MG63 (cell line): ENCODE measurements around the gene LIPH. TPM values are rescaled to one million over a fixed set of nuclear protein-coding genes. Genes with fewer than 3 reads are reported as not detected.
"Not testable (repeated sequence)": the region's sequence is repeated elsewhere in the genome, so short reads cannot be mapped to it uniquely, and the experiment has no call there.

Source experiments
- DNase-seq: peaks from one replicate; pipeline ENCODE4 v3.0.0-alpha.2; 2020
- H3K27me3 ChIP-seq: fragments of 250-450 bp; sonication (Bioruptor Pico); 2 replicates; pipeline ENCODE4 v1.5.1; 2020; ENCODE audit warnings: mild to moderate bottlenecking, moderate library complexity
- H3K36me3 ChIP-seq: fragments of 250-450 bp; sonication (Bioruptor Pico); 2 replicates; pipeline ENCODE4 v1.5.1; 2020; ENCODE audit warnings: mild to moderate bottlenecking, moderate library complexity
- H3K4me3 ChIP-seq: fragments of 250-450 bp; sonication (Bioruptor Pico); 2 replicates; pipeline ENCODE4 v1.5.1; 2020; ENCODE audit warnings: mild to moderate bottlenecking, moderate library complexity
- H3K9me3 ChIP-seq: fragments of 250-450 bp; sonication (Bioruptor Pico); 2 replicates; pipeline ENCODE4 v1.5.1; 2020; ENCODE audit warnings: mild to moderate bottlenecking, moderate library complexity
- total RNA-seq: library from RNA; depleted of rRNA; stranded (reverse); fragments of >200 nt; shearing (Covaris generic); gene quantifications from 2 replicates; pipeline ENCODE4 v1.2.3, GENCODE V29; 2014; ENCODE audit warnings: low replicate concordance

The LIPH gene
- total RNA-seq, 1 experiment from 2014 or later = not detected

GRCh38 chr3:185511711-185512110 is 40.7 kb downstream of the LIPH start:
- H3K36me3 ChIP-seq = no peaks in the 10 kb centered on the region
- peaks cover 4% of the 10 kb centered on the region for H3K27me3 ChIP-seq
- H3K9me3 ChIP-seq = no peaks in the 10 kb centered on the region
- DNase-seq = no peak
- no peak overlapping the region for H3K4me3 ChIP-seq

- H3K9me3 ChIP-seq = no peaks in the 10 kb centered on the region; the same call in 1 of the 2 replicates
- peaks cover under 1% of the 10 kb centered on the region; the same call in 1 of the 2 replicates for H3K27me3 ChIP-seq
- H3K36me3 ChIP-seq = no peaks in the 10 kb centered on the region
- H3K4me3 ChIP-seq = no peak overlapping the region
- DNase-seq = no peak
Measured at GRCh38 chr3:185508335-185508991, 43.9 kb downstream of the LIPH start.

- Histone ChIP-seq H3K36me3 (no peaks in the 10 kb centered on the region), H3K9me3 (no peaks in the 10 kb centered on the region; the same call in 1 of the 2 replicates), H3K27me3 (no peaks in the 10 kb centered on the region; the same call in 1 of the 2 replicates), H3K4me3 (no peak overlapping the region)
- no peak for DNase-seq
Measured at GRCh38 chr3:185507883-185508282, 44.5 kb downstream of the LIPH start.

- no peaks in the 10 kb centered on the region for H3K36me3 ChIP-seq
- no peaks in the 10 kb centered on the region for H3K27me3 ChIP-seq
- no peak for DNase-seq
- H3K9me3 ChIP-seq = no peaks in the 10 kb centered on the region; the same call in 1 of the 2 replicates
- no peak overlapping the region for H3K4me3 ChIP-seq
Measured at GRCh38 chr3:185504636-185505035, 47.8 kb downstream of the LIPH start.

GRCh38 chr3:185503521-185503920 is 48.9 kb downstream of the LIPH start:
- no peaks in the 10 kb centered on the region for H3K27me3 ChIP-seq
- no peaks in the 10 kb centered on the region for H3K36me3 ChIP-seq
- H3K9me3 ChIP-seq = no peaks in the 10 kb centered on the region; the same call in 1 of the 2 replicates
- no peak overlapping the region for H3K4me3 ChIP-seq
- no peak for DNase-seq

DNA sequence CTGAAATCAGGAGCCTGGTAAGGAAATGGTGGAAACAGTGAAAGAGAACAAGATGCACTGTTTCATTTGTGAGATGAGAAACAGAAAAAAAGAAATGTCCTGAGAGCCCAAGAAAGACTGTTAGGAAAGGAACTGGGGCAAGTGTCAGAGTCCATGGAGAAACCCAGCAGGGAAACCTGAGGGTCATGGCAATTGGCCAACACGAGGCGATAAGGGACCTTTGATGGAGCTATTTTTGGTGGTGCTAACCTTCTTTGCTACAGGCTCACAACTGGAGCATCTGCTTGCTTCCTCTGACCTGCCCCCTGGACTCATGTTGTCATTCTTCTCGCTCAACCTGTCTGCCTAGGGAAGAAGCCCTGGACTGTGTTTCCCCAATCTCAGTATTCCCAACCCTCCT is 49.4 kb downstream of the LIPH start:
- Histone ChIP-seq H3K27me3 (no peaks in the 10 kb centered on the region), H3K9me3 (no peaks in the 10 kb centered on the region; the same call in 1 of the 2 replicates), H3K4me3 (no peak overlapping the region), H3K36me3 (no peaks in the 10 kb centered on the region)
- DNase-seq = no peak

DNA sequence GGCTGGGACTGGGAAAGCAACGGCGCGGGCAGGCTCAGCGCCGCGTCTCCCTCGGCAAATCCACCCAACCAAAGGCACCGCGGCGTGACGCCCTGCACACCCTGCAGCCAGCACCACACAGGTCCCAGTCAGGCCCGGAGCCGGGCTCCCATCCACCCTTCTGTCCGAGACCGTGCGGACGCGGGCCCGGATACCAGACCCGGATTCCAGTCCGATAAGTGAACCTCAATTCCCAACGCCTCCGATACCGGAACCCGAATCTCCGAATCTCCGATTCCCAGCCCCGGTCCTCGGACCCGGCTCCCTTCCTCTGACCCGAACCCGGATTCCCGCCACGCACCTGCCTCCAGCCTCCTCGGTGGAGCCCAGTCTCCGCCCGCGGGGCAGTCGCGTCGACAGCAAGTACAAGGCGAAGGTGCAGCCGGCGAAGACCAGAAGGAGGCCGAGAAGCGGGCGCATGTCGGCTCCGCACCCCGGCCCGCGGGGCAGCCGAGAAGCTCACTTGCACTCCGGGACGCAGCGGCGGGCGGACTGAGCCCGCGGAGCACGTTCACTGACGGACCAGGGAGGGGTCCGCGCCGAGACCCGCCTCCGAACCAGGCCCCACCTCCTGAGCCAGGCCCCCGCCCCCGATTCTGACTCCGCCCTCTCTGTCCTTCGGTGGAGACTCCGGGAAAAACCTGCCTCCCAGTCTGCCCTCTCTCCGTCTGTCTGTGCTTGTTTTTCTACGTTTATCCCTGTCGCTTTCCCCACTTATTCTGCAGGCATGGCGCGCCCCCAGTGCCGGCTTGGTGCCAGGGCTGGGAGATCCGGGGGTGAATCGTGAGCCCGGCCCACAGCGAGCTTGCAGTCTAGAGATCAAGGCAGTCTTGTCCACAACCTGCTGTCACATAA is 53.6 kb downstream of the LIPH start, which contains the start of gene TMEM41A:
TMEM41A (minus strand) TSS at position 533 of the 894 bp plus-strand sequence; CDS start at position 459, 74 bp downstream.
- H3K9me3 ChIP-seq = no peaks in the 10 kb centered on the region
- peak within 1 kb of the TSS; percentile 81 for H3K4me3 ChIP-seq
- H3K27me3 ChIP-seq = no peaks in the 10 kb centered on the region
- H3K36me3 ChIP-seq = peaks cover 25% of the 10 kb centered on the region
- peak; percentile 94 for DNase-seq

- DNase-seq = no peak
- H3K4me3 ChIP-seq = no peak overlapping the region
- H3K27me3 ChIP-seq = no peaks in the 10 kb centered on the region
- H3K9me3 ChIP-seq = no peaks in the 10 kb centered on the region
- H3K36me3 ChIP-seq = peaks cover 32% of the 10 kb centered on the region
Measured at GRCh38 chr3:185490241-185490640, 62.1 kb downstream of the LIPH start.

DNA sequence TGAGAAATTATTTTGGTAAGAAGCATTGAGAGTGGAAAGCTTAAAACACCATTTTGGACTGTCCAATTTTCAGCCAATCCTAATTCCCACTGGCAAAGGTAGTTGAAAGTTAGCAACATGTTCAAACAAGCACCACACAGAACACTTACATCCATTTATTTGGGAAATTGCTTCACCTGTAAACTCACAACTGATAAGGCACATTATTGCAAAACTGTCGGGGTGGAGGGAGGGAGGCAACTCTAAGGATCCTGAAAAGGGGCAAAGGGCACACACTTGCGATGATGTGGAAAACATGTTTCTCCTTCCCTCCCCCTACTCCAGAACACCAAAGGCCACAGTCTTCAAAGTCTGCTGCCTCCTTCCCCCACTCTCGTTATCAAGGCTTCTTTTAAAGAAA is 62.9 kb downstream of the LIPH start:
- Histone ChIP-seq H3K4me3 (no peak overlapping the region), H3K27me3 (no peaks in the 10 kb centered on the region), H3K36me3 (peaks cover 29% of the 10 kb centered on the region), H3K9me3 (no peaks in the 10 kb centered on the region)
- no peak for DNase-seq

DNA sequence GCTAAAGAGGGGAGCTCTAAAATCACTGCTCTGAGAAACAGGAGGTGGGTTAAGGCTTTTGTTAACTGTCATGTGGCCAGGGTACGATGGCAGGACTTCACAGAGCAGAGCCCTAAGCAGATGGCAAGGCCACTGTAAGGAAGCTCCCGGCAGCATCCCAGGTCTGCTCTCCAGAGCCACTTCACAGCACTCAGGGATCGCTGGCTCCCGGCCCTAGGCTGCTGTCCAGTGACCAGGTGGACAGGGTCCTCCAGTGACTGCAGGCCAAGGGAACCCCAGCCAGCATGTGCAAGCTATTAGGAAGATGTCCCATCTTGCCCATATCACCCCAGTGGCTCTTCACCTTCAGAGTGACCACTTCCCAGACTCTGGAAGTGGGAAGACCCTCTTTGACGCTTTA is 63.9 kb downstream of the LIPH start:
- Histone ChIP-seq H3K27me3 (no peaks in the 10 kb centered on the region), H3K4me3 (no peak overlapping the region), H3K9me3 (no peaks in the 10 kb centered on the region), H3K36me3 (peaks cover 21% of the 10 kb centered on the region)
- no peak for DNase-seq

- DNase-seq = no peak
- Histone ChIP-seq H3K36me3 (peaks cover 20% of the 10 kb centered on the region), H3K27me3 (no peaks in the 10 kb centered on the region), H3K4me3 (no peak overlapping the region), H3K9me3 (no peaks in the 10 kb centered on the region)
Measured at GRCh38 chr3:185486394-185486793, 66.0 kb downstream of the LIPH start.

DNA sequence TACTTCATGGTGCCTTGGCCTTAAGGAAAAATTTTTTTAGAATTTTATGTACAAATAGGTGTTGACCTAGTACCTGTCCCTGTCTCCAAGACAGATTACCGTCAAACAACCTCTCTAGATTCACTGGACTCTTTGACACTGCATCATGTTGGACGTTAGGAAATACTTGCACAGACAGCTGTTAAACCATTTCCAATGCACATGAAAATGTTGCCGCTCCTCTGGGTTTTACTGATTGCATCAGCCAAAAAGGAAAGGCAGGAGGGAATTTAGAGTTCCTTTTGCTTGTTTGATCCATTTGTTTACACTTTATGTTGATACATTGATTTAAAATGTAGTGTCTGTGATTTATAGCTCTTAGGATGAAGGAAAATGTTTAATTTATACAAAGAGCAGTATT is 68.1 kb downstream of the LIPH start:
- H3K9me3 ChIP-seq = no peaks in the 10 kb centered on the region
- no peak overlapping the region for H3K4me3 ChIP-seq
- H3K27me3 ChIP-seq = no peaks in the 10 kb centered on the region
- H3K36me3 ChIP-seq = peaks cover 10% of the 10 kb centered on the region; the same call in 1 of the 2 replicates
- DNase-seq = no peak

- peaks cover 4% of the 10 kb centered on the region; the same call in 1 of the 2 replicates for H3K36me3 ChIP-seq
- no peaks in the 10 kb centered on the region for H3K9me3 ChIP-seq
- no peak for DNase-seq
- H3K27me3 ChIP-seq = no peaks in the 10 kb centered on the region
- no peak overlapping the region for H3K4me3 ChIP-seq
Measured at GRCh38 chr3:185479373-185479945, 72.9 kb downstream of the LIPH start.

- no peak for DNase-seq
- Histone ChIP-seq H3K4me3 (no peak overlapping the region), H3K36me3 (no peaks in the 10 kb centered on the region), H3K9me3 (no peaks in the 10 kb centered on the region), H3K27me3 (no peaks in the 10 kb centered on the region)
Measured at GRCh38 chr3:185477316-185477715, 75.1 kb downstream of the LIPH start.

- H3K4me3 ChIP-seq, H3K27me3 ChIP-seq, DNase-seq, H3K36me3 ChIP-seq, H3K9me3 ChIP-seq: not testable (repeated sequence)
Measured at GRCh38 chr3:185474922-185475321, 77.5 kb downstream of the LIPH start.

DNA sequence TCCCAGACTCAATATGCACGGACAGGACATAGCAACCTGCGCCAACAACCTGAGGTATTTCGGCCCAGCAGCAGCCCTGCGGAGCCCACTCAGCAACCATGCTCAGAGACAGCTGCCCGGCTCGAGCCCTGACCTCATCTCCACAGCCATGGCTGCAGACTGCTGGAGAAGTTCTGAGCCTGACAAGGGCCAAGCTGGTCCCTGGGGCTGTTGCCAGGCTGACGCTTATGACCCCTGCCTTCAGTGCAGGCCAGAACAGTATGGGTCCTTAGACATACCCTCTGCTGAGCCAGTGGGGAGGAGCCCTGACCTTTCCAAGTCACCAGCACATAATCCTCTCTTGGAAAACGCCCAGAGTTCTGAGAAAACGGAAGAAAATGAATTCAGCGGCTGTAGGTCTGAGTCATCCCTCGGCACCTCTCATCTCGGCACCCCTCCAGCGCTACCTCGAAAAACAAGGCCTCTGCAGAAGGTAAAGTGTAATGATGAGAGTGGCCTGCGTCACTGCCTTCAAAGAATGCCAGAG is 79.0 kb downstream of the LIPH start:
- Histone ChIP-seq H3K9me3 (no peaks in the 10 kb centered on the region), H3K36me3 (no peaks in the 10 kb centered on the region), H3K4me3 (no peak overlapping the region), H3K27me3 (no peaks in the 10 kb centered on the region)
- DNase-seq = peak; percentile 94

- no peak for DNase-seq
- H3K27me3 ChIP-seq = no peaks in the 10 kb centered on the region
- H3K36me3 ChIP-seq = no peaks in the 10 kb centered on the region
- no peak overlapping the region for H3K4me3 ChIP-seq
- no peaks in the 10 kb centered on the region for H3K9me3 ChIP-seq
Measured at GRCh38 chr3:185470323-185470722, 82.1 kb downstream of the LIPH start.
